Caco-2 (cell line): ENCODE results near the gene CENPM. TPM values are rescaled to one million over a fixed set of nuclear protein-coding genes. Genes with fewer than 3 reads are reported as not detected.
"Not testable (repeated sequence)": the region's sequence is repeated elsewhere in the genome, so short reads cannot be mapped to it uniquely, and the experiment has no call there.

Experiments
- BruUV-seq: library from RNA; stranded (reverse); fragments of 400-500 nt; replicated peaks from 2 replicates; lab custom pipeline; 2021; lab: Mats Ljungman, UMichigan
- CTCF ChIA-PET: fragments of 300-600 bp; sonication (Branson Sonifier 250); formaldehyde crosslinking; loops from one replicate; lab custom pipeline; 2022; ENCODE audit warnings: antibody characterized with exemption; lab: Charles Lee
- POLR2A ChIA-PET: fragments of 300-600 bp; sonication (Branson Sonifier 250); formaldehyde crosslinking; loops from one replicate; lab custom pipeline; 2022; ENCODE audit warnings: antibody characterized with exemption; lab: Charles Lee
- DNase-seq, 2 experiments: peaks; one replicate each; pipeline versions ENCODE4 v3.0.0 to v3.0.0-alpha.2; 2020 to 2022
- H3K27me3 ChIP-seq: replicated peaks from 2 replicates; pipeline ENCODE4 v1.6.0; 2011; ENCODE audit warnings: low read length; ENCODE audit not compliant: control insufficient read depth, insufficient read depth
- H3K36me3 ChIP-seq: 2 replicates; pipeline ENCODE4 v1.5.1; 2011; ENCODE audit warnings: low read length; ENCODE audit not compliant: control insufficient read depth, insufficient read depth
- H3K4me1 ChIP-seq: fragments of 250-450 bp; sonication (Bioruptor Pico); 2 replicates; pipeline ENCODE4 v1.5.1; 2020; ENCODE audit warnings: mild to moderate bottlenecking
- H3K4me3 ChIP-seq: 2 replicates; pipeline ENCODE4 v1.5.1; 2011; ENCODE audit warnings: low read depth, mild to moderate bottlenecking, control low read depth, low read length
- H3K9me3 ChIP-seq: fragments of 250-450 bp; sonication (Bioruptor Pico); 2 replicates; pipeline ENCODE4 v1.5.1; 2020; ENCODE audit warnings: mild to moderate bottlenecking, moderate library complexity
- H3K27ac Mint-ChIP-seq: one replicate; pipeline ENCODE4 v1.8.0; 2022; ENCODE audit warnings: mixed read lengths; ENCODE audit not compliant: unreplicated experiment
- H3K27me3 Mint-ChIP-seq: one replicate; pipeline ENCODE4 v1.8.0; 2022; ENCODE audit warnings: mixed read lengths; ENCODE audit not compliant: insufficient read depth, unreplicated experiment
- H3K36me3 Mint-ChIP-seq: one replicate; pipeline ENCODE4 v1.8.0; 2022; ENCODE audit warnings: mild to moderate bottlenecking, mixed read lengths; ENCODE audit not compliant: insufficient read depth, unreplicated experiment
- H3K4me1 Mint-ChIP-seq: one replicate; pipeline ENCODE4 v1.8.0; 2022; ENCODE audit warnings: low read depth, mixed read lengths; ENCODE audit not compliant: unreplicated experiment
- H3K4me3 Mint-ChIP-seq: one replicate; pipeline ENCODE4 v1.8.0; 2022; ENCODE audit warnings: mild to moderate bottlenecking, moderate library complexity, mixed read lengths; ENCODE audit not compliant: unreplicated experiment
- H3K9me3 Mint-ChIP-seq: one replicate; pipeline ENCODE4 v1.8.0; 2022; ENCODE audit warnings: mixed read lengths; ENCODE audit not compliant: unreplicated experiment
- intact Hi-C: fragments of 100-400 bp; cut with micrococcal nuclease; formaldehyde crosslinking; loops from one replicate; pipeline ENCODE4 v1.10.0; 2022; ENCODE audit not compliant: unreplicated experiment
- total RNA-seq: library from RNA; stranded (reverse); gene quantifications from 2 replicates; pipeline ENCODE4 v1.2.3, GENCODE V29; 2022
- TF ChIP-seq, protein P1 (sequence below), 2 experiments: fragments of 200-600 bp in 1 of 2; IDR thresholded peaks; 1 replicate in 1 of 2; 2 replicates in 1 of 2; pipeline versions ENCODE4 v1.5.1 to v1.8.0; 2011 to 2022; ENCODE audit warnings: antibody characterized with exemption in 1 of 2, control low read depth in 1 of 2, inconsistent platforms in 1 of 2, low read depth in 1 of 2, low read length in 1 of 2, mild to moderate bottlenecking in 1 of 2, moderate library complexity in 1 of 2; ENCODE audit not compliant: insufficient read depth in 1 of 2, severe bottlenecking in 1 of 2, unreplicated experiment in 1 of 2

CENPM gene
- total RNA-seq, 1 experiment from 2014 or later: 46.4 TPM

GRCh38 chr22:41951898-41952474 lies 5.0 kb upstream of the CENPM start, which contains the start of gene SMIM45:
Gene SMIM45, plus strand, starts transcription at chr22:41952150.
- Histone ChIP-seq H3K4me1 (peaks cover 11% of the 10 kb centered on the region), H3K36me3 (no peaks in the 10 kb centered on the region), H3K9me3 (no peaks in the 10 kb centered on the region), H3K4me3 (no peak within 1 kb of the TSS), H3K27me3 (no peaks in the 10 kb centered on the region)
- H3K9me3 Mint-ChIP-seq: no peaks in the 10 kb centered on the region
- no peak within 1 kb of the TSS for H3K4me3 Mint-ChIP-seq
- intact Hi-C loops: no loop called here
- H3K36me3 Mint-ChIP-seq: peaks cover under 1% of the 10 kb centered on the region
- peaks cover 6% of the 10 kb centered on the region for H3K4me1 Mint-ChIP-seq
- BruUV-seq: no TSS peak
- no peak for DNase-seq
- H3K27me3 Mint-ChIP-seq: no peaks in the 10 kb centered on the region
- TF ChIP-seq, protein P1, sequence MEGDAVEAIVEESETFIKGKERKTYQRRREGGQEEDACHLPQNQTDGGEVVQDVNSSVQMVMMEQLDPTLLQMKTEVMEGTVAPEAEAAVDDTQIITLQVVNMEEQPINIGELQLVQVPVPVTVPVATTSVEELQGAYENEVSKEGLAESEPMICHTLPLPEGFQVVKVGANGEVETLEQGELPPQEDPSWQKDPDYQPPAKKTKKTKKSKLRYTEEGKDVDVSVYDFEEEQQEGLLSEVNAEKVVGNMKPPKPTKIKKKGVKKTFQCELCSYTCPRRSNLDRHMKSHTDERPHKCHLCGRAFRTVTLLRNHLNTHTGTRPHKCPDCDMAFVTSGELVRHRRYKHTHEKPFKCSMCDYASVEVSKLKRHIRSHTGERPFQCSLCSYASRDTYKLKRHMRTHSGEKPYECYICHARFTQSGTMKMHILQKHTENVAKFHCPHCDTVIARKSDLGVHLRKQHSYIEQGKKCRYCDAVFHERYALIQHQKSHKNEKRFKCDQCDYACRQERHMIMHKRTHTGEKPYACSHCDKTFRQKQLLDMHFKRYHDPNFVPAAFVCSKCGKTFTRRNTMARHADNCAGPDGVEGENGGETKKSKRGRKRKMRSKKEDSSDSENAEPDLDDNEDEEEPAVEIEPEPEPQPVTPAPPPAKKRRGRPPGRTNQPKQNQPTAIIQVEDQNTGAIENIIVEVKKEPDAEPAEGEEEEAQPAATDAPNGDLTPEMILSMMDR (IDR thresholded peaks at IDR 0.05; ENCODE audit: insufficient read depth in 1 of 2, low read depth in 1 of 2, low read length in 1 of 2, severe bottlenecking in 1 of 2, unreplicated experiment in 1 of 2): no peak
- H3K27ac Mint-ChIP-seq: no peak within 1 kb of the TSS
- ChIA-PET POLR2A (no interaction called here), CTCF (no interaction called here)

- Mint-ChIP-seq H3K36me3 (peaks cover 25% of the 10 kb centered on the region), H3K4me1 (peaks cover 13% of the 10 kb centered on the region), H3K27ac (no peak overlapping the region), H3K9me3 (no peaks in the 10 kb centered on the region), H3K27me3 (no peaks in the 10 kb centered on the region), H3K4me3 (no peak overlapping the region)
- TF ChIP-seq, protein P1 (IDR thresholded peaks at IDR 0.05; ENCODE audit: insufficient read depth in 1 of 2, low read depth in 1 of 2, low read length in 1 of 2, severe bottlenecking in 1 of 2, unreplicated experiment in 1 of 2): no peak
- Histone ChIP-seq H3K36me3 (no peaks in the 10 kb centered on the region), H3K4me1 (peaks cover 11% of the 10 kb centered on the region), H3K27me3 (no peaks in the 10 kb centered on the region), H3K4me3 (no peak overlapping the region), H3K9me3 (no peaks in the 10 kb centered on the region)
- no TSS peak for BruUV-seq
- ChIA-PET CTCF (interaction anchor here (0.6 kb wide), 2 partner anchors 25 to 255 kb away, joined by 3 read pairs; no protein-coding TSS in a partner anchor), POLR2A (no interaction called here)
- DNase-seq: no peak
- intact Hi-C loops: loop anchor here (5.0 kb wide), 1 partner anchor 123 kb away; the partner anchor contains the start of genes NAGA and PHETA2
These were observed 2.5 kb upstream of the CENPM start for GRCh38 chr22:41949297-41949965.

- H3K27ac Mint-ChIP-seq: not testable (repeated sequence)
- intact Hi-C loops: loop anchor here (5.0 kb wide), 1 partner anchor 123 kb away; the partner anchor contains the start of genes NAGA and PHETA2
These were observed 2.0 kb upstream of the CENPM start for GRCh38 chr22:41948928-41949296.

More at GRCh38 chr22:41948928-41949296, 2.0 kb upstream of the CENPM start:
- POLR2A ChIA-PET, H3K36me3 ChIP-seq, H3K4me3 ChIP-seq, H3K9me3 Mint-ChIP-seq, H3K9me3 ChIP-seq, H3K27me3 Mint-ChIP-seq, DNase-seq, H3K4me3 Mint-ChIP-seq, BruUV-seq, H3K27me3 ChIP-seq: not testable (repeated sequence)
- CTCF ChIA-PET: interaction anchor here (0.6 kb wide), 2 partner anchors 24 to 254 kb away, joined by 3 read pairs; no protein-coding TSS in a partner anchor
- peaks cover 11% of the 10 kb centered on the region for H3K4me1 ChIP-seq
- H3K4me1 Mint-ChIP-seq: peaks cover 13% of the 10 kb centered on the region
- H3K36me3 Mint-ChIP-seq: peaks cover 29% of the 10 kb centered on the region
